ENCODE measurements around the gene SLC38A3. TPM values are rescaled to one million over a fixed set of nuclear protein-coding genes. Genes with fewer than 3 reads are reported as not detected.

The SLC38A3 gene
- total RNA-seq, 2 donors from 2014 or later: 2.4 to 7.9 TPM

- Histone ChIP-seq H3K36me3 (no peaks in the 10 kb centered on the region), H3K4me1 (peaks cover 0 to 77% of the 10 kb centered on the region in 2 donors), H3K27ac (peak overlapping the region; percentile 92 to 97), H3K27me3 (no peaks in the 10 kb centered on the region), H3K9me3 (no peaks in the 10 kb centered on the region), H3K4me3 (no peak overlapping the region)
- TF ChIP-seq, protein P1, sequence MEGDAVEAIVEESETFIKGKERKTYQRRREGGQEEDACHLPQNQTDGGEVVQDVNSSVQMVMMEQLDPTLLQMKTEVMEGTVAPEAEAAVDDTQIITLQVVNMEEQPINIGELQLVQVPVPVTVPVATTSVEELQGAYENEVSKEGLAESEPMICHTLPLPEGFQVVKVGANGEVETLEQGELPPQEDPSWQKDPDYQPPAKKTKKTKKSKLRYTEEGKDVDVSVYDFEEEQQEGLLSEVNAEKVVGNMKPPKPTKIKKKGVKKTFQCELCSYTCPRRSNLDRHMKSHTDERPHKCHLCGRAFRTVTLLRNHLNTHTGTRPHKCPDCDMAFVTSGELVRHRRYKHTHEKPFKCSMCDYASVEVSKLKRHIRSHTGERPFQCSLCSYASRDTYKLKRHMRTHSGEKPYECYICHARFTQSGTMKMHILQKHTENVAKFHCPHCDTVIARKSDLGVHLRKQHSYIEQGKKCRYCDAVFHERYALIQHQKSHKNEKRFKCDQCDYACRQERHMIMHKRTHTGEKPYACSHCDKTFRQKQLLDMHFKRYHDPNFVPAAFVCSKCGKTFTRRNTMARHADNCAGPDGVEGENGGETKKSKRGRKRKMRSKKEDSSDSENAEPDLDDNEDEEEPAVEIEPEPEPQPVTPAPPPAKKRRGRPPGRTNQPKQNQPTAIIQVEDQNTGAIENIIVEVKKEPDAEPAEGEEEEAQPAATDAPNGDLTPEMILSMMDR (IDR thresholded peaks at IDR 0.05): no peak
- DNase-seq (ENCODE audit: low spot score): no peak
These were observed 60.0 kb downstream of the SLC38A3 start for GRCh38 chr3:50264964-50265485.

DNA sequence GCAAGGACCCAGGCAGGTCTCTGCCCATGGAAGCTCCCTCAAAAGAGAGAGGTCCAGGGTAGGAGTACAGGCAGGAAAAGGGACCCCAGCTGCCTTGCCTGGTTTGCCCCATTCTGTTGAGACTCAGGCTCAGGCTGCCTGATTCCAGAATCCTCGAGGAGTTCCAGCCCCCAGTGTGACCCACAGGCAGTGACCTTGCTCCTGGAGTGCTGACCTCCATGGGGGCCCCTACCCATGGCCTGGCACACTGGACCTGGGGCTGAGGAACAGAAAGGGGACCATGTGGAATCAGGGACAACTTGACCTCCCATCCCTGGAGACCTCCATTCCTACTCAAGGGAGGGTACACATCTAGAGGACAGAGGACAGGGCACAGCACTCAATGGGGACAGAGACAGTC lies 60.5 kb downstream of the SLC38A3 start:
- no peak overlapping the region for H3K4me3 ChIP-seq
- no peaks in the 10 kb centered on the region for H3K36me3 ChIP-seq
- peak overlapping the region; percentile 92 to 97 for H3K27ac ChIP-seq
- peaks cover 0 to 79% of the 10 kb centered on the region in 2 donors for H3K4me1 ChIP-seq
- H3K27me3 ChIP-seq: no peaks in the 10 kb centered on the region
- TF ChIP-seq, protein P1 (IDR thresholded peaks at IDR 0.05): no peak
- H3K9me3 ChIP-seq: no peaks in the 10 kb centered on the region
- no peak for DNase-seq (ENCODE audit: low spot score)

GRCh38 chr3:50266017-50266416 lies 60.9 kb downstream of the SLC38A3 start:
- peaks cover 0 to 77% of the 10 kb centered on the region in 2 donors for H3K4me1 ChIP-seq
- peak overlapping the region in 1 of 2 donors; percentile 54 for H3K4me3 ChIP-seq
- no peaks in the 10 kb centered on the region for H3K36me3 ChIP-seq
- TF ChIP-seq, protein P1 (IDR thresholded peaks at IDR 0.05): no peak
- peak overlapping the region; percentile 92 to 97 for H3K27ac ChIP-seq
- H3K27me3 ChIP-seq: no peaks in the 10 kb centered on the region
- no peaks in the 10 kb centered on the region for H3K9me3 ChIP-seq
- DNase-seq (ENCODE audit: low spot score): no peak

GRCh38 chr3:50266836-50267235 lies 61.8 kb downstream of the SLC38A3 start:
- DNase-seq (ENCODE audit: low spot score): no peak
- H3K27me3 ChIP-seq: no peaks in the 10 kb centered on the region

GRCh38 chr3:50267280-50267913 lies 62.3 kb downstream of the SLC38A3 start:
- TF ChIP-seq, protein P1 (IDR thresholded peaks at IDR 0.05): no peak
- peaks cover 0 to 71% of the 10 kb centered on the region in 2 donors for H3K4me1 ChIP-seq
- no peaks in the 10 kb centered on the region for H3K36me3 ChIP-seq
- peak overlapping the region; percentile 92 to 97 for H3K27ac ChIP-seq
- H3K9me3 ChIP-seq: no peaks in the 10 kb centered on the region
- DNase-seq (ENCODE audit: low spot score): no peak
- H3K27me3 ChIP-seq: no peaks in the 10 kb centered on the region
- H3K4me3 ChIP-seq: peak overlapping the region; percentile 54 to 60

More at GRCh38 chr3:50266836-50267235, 61.8 kb downstream of the SLC38A3 start:
- Histone ChIP-seq H3K4me1 (peaks cover 0 to 71% of the 10 kb centered on the region in 2 donors), H3K27ac (peak overlapping the region; percentile 92 to 97), H3K4me3 (peak overlapping the region; percentile 54 to 60), H3K9me3 (no peaks in the 10 kb centered on the region), H3K36me3 (no peaks in the 10 kb centered on the region)
- TF ChIP-seq, protein P1 (IDR thresholded peaks at IDR 0.05): no peak
